ENCODE measurements around the gene HOXD11.

DNA sequence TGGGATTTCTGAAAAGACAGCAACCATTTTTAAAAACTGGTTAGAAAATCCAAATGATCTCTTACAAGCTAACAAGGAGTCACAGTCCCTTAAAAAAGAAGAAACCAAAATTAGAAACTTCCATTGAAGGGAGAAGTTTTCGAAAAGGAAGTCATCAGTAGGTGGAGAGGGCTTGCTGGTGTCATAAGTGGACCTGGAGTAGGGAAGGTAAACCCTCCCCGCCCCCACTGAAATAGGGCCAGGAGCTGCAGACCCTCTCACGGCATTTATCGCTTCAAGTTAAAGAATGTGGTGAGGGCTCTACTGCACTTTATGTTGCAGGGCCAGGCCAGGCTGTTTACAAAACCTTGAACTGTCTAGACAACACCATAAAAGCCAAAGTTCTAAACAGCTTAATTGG lies 2.9 kb downstream of the HOXD11 start:
- TF ChIP-seq, protein P1, sequence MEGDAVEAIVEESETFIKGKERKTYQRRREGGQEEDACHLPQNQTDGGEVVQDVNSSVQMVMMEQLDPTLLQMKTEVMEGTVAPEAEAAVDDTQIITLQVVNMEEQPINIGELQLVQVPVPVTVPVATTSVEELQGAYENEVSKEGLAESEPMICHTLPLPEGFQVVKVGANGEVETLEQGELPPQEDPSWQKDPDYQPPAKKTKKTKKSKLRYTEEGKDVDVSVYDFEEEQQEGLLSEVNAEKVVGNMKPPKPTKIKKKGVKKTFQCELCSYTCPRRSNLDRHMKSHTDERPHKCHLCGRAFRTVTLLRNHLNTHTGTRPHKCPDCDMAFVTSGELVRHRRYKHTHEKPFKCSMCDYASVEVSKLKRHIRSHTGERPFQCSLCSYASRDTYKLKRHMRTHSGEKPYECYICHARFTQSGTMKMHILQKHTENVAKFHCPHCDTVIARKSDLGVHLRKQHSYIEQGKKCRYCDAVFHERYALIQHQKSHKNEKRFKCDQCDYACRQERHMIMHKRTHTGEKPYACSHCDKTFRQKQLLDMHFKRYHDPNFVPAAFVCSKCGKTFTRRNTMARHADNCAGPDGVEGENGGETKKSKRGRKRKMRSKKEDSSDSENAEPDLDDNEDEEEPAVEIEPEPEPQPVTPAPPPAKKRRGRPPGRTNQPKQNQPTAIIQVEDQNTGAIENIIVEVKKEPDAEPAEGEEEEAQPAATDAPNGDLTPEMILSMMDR (IDR thresholded peaks at IDR 0.05 in 4 of 5, conservative IDR thresholded peaks at IDR 0.05 in 1 of 5), result no peak
- no peak for TF ChIP-seq POLR2A (IDR thresholded peaks at IDR 0.05)

Data from gastrocnemius medialis (tissue), 4 donors.